Measurements from ENCODE around the gene LDB1. TPM values are rescaled to one million over a fixed set of nuclear protein-coding genes. Genes with fewer than 3 reads are reported as not detected.

LDB1 gene
- total and polyA plus RNA-seq, 10 of the 15 experiments (the other 5 are each of a cell fraction or from before 2014, with no cell fraction given): 1.7 to 71.5 (median 36.9) TPM

DNA sequence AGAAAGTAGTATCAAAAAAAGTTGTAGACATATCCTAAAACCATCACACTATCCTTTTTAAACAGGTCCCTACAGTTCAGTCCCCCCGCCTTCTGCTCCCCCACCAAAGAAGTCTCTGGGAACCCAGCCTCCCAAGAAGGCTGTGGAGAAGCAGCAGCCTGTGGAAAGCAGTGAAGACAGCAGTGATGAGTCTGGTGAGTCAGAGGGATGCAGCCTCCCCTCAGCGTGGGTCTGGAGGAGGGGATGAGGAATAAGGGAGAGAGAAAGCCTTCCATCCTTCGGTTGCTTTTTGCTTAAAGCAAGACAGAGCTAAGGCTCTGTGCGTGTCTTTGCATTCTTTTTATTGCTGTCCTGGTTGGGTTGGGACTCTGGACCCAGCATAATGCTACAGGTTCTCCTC, 39.7 kb upstream of the LDB1 start (continued):
- TF ChIP-seq, protein P1, sequence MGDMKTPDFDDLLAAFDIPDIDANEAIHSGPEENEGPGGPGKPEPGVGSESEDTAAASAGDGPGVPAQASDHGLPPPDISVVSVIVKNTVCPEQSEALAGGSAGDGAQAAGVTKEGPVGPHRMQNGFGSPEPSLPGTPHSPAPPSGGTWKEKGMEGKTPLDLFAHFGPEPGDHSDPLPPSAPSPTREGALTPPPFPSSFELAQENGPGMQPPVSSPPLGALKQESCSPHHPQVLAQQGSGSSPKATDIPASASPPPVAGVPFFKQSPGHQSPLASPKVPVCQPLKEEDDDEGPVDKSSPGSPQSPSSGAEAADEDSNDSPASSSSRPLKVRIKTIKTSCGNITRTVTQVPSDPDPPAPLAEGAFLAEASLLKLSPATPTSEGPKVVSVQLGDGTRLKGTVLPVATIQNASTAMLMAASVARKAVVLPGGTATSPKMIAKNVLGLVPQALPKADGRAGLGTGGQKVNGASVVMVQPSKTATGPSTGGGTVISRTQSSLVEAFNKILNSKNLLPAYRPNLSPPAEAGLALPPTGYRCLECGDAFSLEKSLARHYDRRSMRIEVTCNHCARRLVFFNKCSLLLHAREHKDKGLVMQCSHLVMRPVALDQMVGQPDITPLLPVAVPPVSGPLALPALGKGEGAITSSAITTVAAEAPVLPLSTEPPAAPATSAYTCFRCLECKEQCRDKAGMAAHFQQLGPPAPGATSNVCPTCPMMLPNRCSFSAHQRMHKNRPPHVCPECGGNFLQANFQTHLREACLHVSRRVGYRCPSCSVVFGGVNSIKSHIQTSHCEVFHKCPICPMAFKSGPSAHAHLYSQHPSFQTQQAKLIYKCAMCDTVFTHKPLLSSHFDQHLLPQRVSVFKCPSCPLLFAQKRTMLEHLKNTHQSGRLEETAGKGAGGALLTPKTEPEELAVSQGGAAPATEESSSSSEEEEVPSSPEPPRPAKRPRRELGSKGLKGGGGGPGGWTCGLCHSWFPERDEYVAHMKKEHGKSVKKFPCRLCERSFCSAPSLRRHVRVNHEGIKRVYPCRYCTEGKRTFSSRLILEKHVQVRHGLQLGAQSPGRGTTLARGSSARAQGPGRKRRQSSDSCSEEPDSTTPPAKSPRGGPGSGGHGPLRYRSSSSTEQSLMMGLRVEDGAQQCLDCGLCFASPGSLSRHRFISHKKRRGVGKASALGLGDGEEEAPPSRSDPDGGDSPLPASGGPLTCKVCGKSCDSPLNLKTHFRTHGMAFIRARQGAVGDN (IDR thresholded peaks at IDR 0.05): no peak
- no peak for TF ChIP-seq MYB (IDR thresholded peaks at IDR 0.05; ENCODE audit: borderline replicate concordance, low read depth, low read length)

DNA sequence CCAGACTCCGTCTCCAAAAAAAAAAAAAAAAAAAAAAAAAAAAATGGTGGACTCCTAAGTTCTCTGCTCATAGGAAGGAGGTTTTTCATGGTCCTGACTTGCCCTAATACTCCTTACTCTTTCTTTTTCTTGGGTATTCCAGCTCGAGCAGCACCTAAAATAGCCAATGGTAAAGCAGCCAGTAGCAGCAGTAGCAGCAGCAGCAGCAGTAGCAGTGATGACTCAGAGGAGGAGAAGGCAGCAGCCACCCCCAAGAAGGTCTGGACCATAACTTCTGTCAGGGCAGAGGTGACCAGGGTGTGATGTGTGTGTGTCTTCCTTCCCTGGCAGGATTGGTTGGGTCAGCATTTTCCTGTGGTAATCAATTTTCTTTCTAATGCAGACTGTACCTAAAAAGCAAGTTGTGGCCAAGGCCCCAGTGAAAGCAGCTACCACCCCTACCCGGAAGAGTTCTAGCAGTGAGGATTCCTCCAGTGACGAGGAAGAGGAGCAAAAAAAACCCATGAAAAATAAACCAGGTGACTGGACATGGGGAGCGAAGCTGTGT, 39.0 kb upstream of the LDB1 start:
- no peak overlapping the region for H3K4me3 ChIP-seq
- ATAC-seq (no peak), DNase-seq (ENCODE audit: low read depth, low spot score) (no peak), FAIRE-seq (no peak)
- SMC1A ChIA-PET (ENCODE audit: uncharacterized antibody, unreplicated experiment): interaction anchor here (0.8 kb wide), 1 partner anchor 53 kb away, joined by 3 read pairs; no protein-coding TSS in a partner anchor
- WGBS (ENCODE audit: insufficient coverage, insufficient replicate concordance, low lambda C conversion rate, missing lambda C conversion rate): 81% methylated on average over 4 of the region's 5 CpGs
- no peak overlapping the region for H2AFZ ChIP-seq (ENCODE audit: control insufficient read depth, low read depth, low read length)
- BruUV-seq (replicated peaks): no TSS peak
- intact Hi-C loops (cut with micrococcal nuclease; ENCODE audit: unreplicated experiment): no loop called here
- no peaks in the 10 kb centered on the region for H3K27me3 ChIP-seq (replicated peaks in 1 of 2; ENCODE audit: control insufficient read depth in 2 of 2, insufficient read depth in 2 of 2, low read length in 1 of 2)
- no peaks in the 10 kb centered on the region; the same call in none of the 2 replicates for H4K20me1 ChIP-seq (ENCODE audit: control insufficient read depth, insufficient read depth)
- in situ Hi-C loops (cut with MboI): no loop called here
- RAD21 ChIA-PET (ENCODE audit: unreplicated experiment): interaction anchor here (0.6 kb wide), 1 partner anchor 124 kb away, joined by 5 read pairs; no protein-coding TSS in a partner anchor
- POLR2A ChIA-PET: interaction anchor here (0.6 kb wide), 1 partner anchor 128 kb away, joined by 7 read pairs; no protein-coding TSS in a partner anchor
- H3K4me2 ChIP-seq (ENCODE audit: control insufficient read depth, insufficient read depth): no peak overlapping the region
- H3K27ac ChIP-seq (ENCODE audit: control insufficient read depth, insufficient read depth): no peak overlapping the region
- no peaks in the 10 kb centered on the region for H3K9me3 ChIP-seq (replicated peaks; ENCODE audit: control insufficient read depth, insufficient read depth, low read length)
- H3K9ac ChIP-seq (ENCODE audit: control insufficient read depth, insufficient read depth, low read length): no peak overlapping the region
- peaks cover 35% of the 10 kb centered on the region for H3K79me2 ChIP-seq (ENCODE audit: control insufficient read depth, insufficient read depth, low read length)
- H3K4me1 ChIP-seq (ENCODE audit: control insufficient read depth, insufficient read depth, low read length): no peaks in the 10 kb centered on the region; the same call in 1 of the 2 replicates
- H3K36me3 ChIP-seq (ENCODE audit: control insufficient read depth in 2 of 2, insufficient read depth in 2 of 2, low read length in 1 of 2): peaks cover 42 to 64% of the 10 kb centered on the region in 2 experiments
- CTCF ChIA-PET: interaction anchor here (4.5 kb wide), 1 partner anchor 11 kb away, joined by 38 read pairs; no protein-coding TSS in a partner anchor
- TF ChIP-seq, protein P2, sequence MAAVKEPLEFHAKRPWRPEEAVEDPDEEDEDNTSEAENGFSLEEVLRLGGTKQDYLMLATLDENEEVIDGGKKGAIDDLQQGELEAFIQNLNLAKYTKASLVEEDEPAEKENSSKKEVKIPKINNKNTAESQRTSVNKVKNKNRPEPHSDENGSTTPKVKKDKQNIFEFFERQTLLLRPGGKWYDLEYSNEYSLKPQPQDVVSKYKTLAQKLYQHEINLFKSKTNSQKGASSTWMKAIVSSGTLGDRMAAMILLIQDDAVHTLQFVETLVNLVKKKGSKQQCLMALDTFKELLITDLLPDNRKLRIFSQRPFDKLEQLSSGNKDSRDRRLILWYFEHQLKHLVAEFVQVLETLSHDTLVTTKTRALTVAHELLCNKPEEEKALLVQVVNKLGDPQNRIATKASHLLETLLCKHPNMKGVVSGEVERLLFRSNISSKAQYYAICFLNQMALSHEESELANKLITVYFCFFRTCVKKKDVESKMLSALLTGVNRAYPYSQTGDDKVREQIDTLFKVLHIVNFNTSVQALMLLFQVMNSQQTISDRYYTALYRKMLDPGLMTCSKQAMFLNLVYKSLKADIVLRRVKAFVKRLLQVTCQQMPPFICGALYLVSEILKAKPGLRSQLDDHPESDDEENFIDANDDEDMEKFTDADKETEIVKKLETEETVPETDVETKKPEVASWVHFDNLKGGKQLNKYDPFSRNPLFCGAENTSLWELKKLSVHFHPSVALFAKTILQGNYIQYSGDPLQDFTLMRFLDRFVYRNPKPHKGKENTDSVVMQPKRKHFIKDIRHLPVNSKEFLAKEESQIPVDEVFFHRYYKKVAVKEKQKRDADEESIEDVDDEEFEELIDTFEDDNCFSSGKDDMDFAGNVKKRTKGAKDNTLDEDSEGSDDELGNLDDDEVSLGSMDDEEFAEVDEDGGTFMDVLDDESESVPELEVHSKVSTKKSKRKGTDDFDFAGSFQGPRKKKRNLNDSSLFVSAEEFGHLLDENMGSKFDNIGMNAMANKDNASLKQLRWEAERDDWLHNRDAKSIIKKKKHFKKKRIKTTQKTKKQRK (IDR thresholded peaks at IDR 0.05; ENCODE audit: low read depth, low read length): no peak
- TF ChIP-seq MTA3 (IDR thresholded peaks at IDR 0.05; ENCODE audit: borderline replicate concordance, low read length) (no peak), ASH2L (IDR thresholded peaks at IDR 0.05; ENCODE audit: borderline replicate concordance, low read depth) (no peak), SP1 (IDR thresholded peaks at IDR 0.05; ENCODE audit: low read depth, low read length) (no peak), POLR2AphosphoS2 (IDR thresholded peaks at IDR 0.05; ENCODE audit: low read depth, low read length) (no peak), MTA2 (IDR thresholded peaks at IDR 0.05; ENCODE audit: low read depth) (no peak)
- TF ChIP-seq, protein P3, sequence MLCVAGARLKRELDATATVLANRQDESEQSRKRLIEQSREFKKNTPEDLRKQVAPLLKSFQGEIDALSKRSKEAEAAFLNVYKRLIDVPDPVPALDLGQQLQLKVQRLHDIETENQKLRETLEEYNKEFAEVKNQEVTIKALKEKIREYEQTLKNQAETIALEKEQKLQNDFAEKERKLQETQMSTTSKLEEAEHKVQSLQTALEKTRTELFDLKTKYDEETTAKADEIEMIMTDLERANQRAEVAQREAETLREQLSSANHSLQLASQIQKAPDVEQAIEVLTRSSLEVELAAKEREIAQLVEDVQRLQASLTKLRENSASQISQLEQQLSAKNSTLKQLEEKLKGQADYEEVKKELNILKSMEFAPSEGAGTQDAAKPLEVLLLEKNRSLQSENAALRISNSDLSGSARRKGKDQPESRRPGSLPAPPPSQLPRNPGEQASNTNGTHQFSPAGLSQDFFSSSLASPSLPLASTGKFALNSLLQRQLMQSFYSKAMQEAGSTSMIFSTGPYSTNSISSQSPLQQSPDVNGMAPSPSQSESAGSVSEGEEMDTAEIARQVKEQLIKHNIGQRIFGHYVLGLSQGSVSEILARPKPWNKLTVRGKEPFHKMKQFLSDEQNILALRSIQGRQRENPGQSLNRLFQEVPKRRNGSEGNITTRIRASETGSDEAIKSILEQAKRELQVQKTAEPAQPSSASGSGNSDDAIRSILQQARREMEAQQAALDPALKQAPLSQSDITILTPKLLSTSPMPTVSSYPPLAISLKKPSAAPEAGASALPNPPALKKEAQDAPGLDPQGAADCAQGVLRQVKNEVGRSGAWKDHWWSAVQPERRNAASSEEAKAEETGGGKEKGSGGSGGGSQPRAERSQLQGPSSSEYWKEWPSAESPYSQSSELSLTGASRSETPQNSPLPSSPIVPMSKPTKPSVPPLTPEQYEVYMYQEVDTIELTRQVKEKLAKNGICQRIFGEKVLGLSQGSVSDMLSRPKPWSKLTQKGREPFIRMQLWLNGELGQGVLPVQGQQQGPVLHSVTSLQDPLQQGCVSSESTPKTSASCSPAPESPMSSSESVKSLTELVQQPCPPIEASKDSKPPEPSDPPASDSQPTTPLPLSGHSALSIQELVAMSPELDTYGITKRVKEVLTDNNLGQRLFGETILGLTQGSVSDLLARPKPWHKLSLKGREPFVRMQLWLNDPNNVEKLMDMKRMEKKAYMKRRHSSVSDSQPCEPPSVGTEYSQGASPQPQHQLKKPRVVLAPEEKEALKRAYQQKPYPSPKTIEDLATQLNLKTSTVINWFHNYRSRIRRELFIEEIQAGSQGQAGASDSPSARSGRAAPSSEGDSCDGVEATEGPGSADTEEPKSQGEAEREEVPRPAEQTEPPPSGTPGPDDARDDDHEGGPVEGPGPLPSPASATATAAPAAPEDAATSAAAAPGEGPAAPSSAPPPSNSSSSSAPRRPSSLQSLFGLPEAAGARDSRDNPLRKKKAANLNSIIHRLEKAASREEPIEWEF (IDR thresholded peaks at IDR 0.05; ENCODE audit: insufficient replicate concordance, low read depth, low read length): no peak

Data from GM12878 (cell line).